ENCODE data around the gene ZBTB7C. TPM values are rescaled to one million over a fixed set of nuclear protein-coding genes. Genes with fewer than 3 reads are reported as not detected.

Gene ZBTB7C
- total and polyA plus RNA-seq, 2 of the 4 experiments (the other 2 are of a cell fraction), result not detected

- Histone ChIP-seq H2AFZ (replicated peaks; ENCODE audit: low read length, poor library complexity) (no peak overlapping the region), H3K9ac (ENCODE audit: low read depth, low read length) (no peak overlapping the region), H3K4me1 (ENCODE audit: control insufficient read depth, insufficient read depth, low read length) (no peaks in the 10 kb centered on the region), H3K9me1 (ENCODE audit: insufficient read depth, low read length) (no peaks in the 10 kb centered on the region), H3K14ac (replicated peaks; ENCODE audit: low read depth, low read length) (no peak overlapping the region), H2BK20ac (ENCODE audit: low read depth, low read length) (no peak overlapping the region), H2BK5ac (ENCODE audit: low read depth, low read length, poor library complexity, severe bottlenecking) (no peak overlapping the region), H3K79me1 (ENCODE audit: low read depth in 1 of 2, low read length in 2 of 2) (no peaks in the 10 kb centered on the region), H3K56ac (ENCODE audit: extremely low read depth, insufficient read depth, low read length) (no peak overlapping the region), H2BK15ac (ENCODE audit: low read depth, low read length) (no peak overlapping the region), H2BK120ac (ENCODE audit: low read depth, low read length) (no peak overlapping the region), H3K18ac (ENCODE audit: low read depth, low read length) (no peak overlapping the region), H3K23ac (ENCODE audit: low read depth, low read length) (no peak overlapping the region), H4K5ac (ENCODE audit: low read depth, low read length) (no peak overlapping the region), H2AK9ac (replicated peaks; ENCODE audit: low read depth, low read length, poor library complexity) (no peak overlapping the region), H3K27me3 (ENCODE audit: control insufficient read depth, insufficient read depth, low read length) (no peaks in the 10 kb centered on the region; the same call in 1 of the 2 replicates), H4K91ac (ENCODE audit: insufficient read depth, low read depth, low read length) (no peak overlapping the region), H4K8ac (ENCODE audit: low read depth in 2 of 2, low read length in 2 of 2) (no peak overlapping the region), H2AK5ac (ENCODE audit: low read depth, low read length) (no peak overlapping the region), H3K27ac (ENCODE audit: insufficient read depth, low read length) (no peak overlapping the region), H3K4me3 (ENCODE audit: insufficient read depth, low read depth, low read length) (no peak overlapping the region), H4K20me1 (ENCODE audit: insufficient read depth, low read length) (no peaks in the 10 kb centered on the region), H3K4ac (ENCODE audit: low read depth, low read length) (no peak overlapping the region), H3K4me2 (ENCODE audit: low read depth, low read length) (no peak overlapping the region), H3K36me3 (ENCODE audit: control insufficient read depth, insufficient read depth, low read length) (no peaks in the 10 kb centered on the region), H3K9me3 (ENCODE audit: control insufficient read depth, insufficient read depth, low read length) (no peaks in the 10 kb centered on the region)
- intact Hi-C loops (cut with micrococcal nuclease), result no loop called here
- in situ Hi-C loops (cut with MboI; ENCODE audit: low sequenced_read_pairs), result no loop called here
- no peak for DNase-seq
- ChIA-PET CTCF (no interaction called here), POLR2A (ENCODE audit: unreplicated experiment) (no interaction called here)
- ATAC-seq (ENCODE audit: low read depth), result no peak
- BruUV-seq (replicated peaks), result no TSS peak
- dilution Hi-C loops (cut with HindIII; ENCODE audit: low sequenced_read_pairs, unreplicated experiment), result no loop called here
- TF ChIP-seq ELK1 (IDR thresholded peaks at IDR 0.05; ENCODE audit: borderline replicate concordance, low read depth, low read length), result no peak
- no peak for TF ChIP-seq CEBPB (IDR thresholded peaks at IDR 0.05; ENCODE audit: low read depth, low read length)
- no peak for TF ChIP-seq MXI1 (IDR thresholded peaks at IDR 0.05; ENCODE audit: borderline replicate concordance, low read depth, low read length)
- no peak for TF ChIP-seq BHLHE40 (IDR thresholded peaks at IDR 0.05; ENCODE audit: low read depth, low read length)
- TF ChIP-seq CHD1 (IDR thresholded peaks at IDR 0.05; ENCODE audit: low read depth, low read length), result no peak
- no peak for TF ChIP-seq SMC3 (IDR thresholded peaks at IDR 0.05; ENCODE audit: low read depth, low read length)
- TF ChIP-seq MAZ (IDR thresholded peaks at IDR 0.05; ENCODE audit: borderline replicate concordance, low read depth, low read length), result no peak
- TF ChIP-seq POLR2A (IDR thresholded peaks at IDR 0.05; ENCODE audit: low read depth, low read length), result no peak
- TF ChIP-seq RFX5 (IDR thresholded peaks at IDR 0.05; ENCODE audit: low read depth, low read length), result no peak
- no peak for TF ChIP-seq NFE2L2 (IDR thresholded peaks at IDR 0.05; ENCODE audit: low read depth, low read length)
- no peak for TF ChIP-seq MAFK (IDR thresholded peaks at IDR 0.05; ENCODE audit: low read depth, low read length)
- TF ChIP-seq CTCF (conservative IDR thresholded peaks at IDR 0.05; ENCODE audit: low read depth, low read length), result no peak
- TF ChIP-seq USF2 (IDR thresholded peaks at IDR 0.05; ENCODE audit: low read depth, low read length), result no peak
- TF ChIP-seq RCOR1 (IDR thresholded peaks at IDR 0.05; ENCODE audit: insufficient replicate concordance, low read length), result no peak
- no peak for TF ChIP-seq RAD21 (IDR thresholded peaks at IDR 0.05; ENCODE audit: low read length)
- TF ChIP-seq FOS (IDR thresholded peaks at IDR 0.05; ENCODE audit: low read depth, low read length), result no peak
- WGBS, 2 experiments (ENCODE audit: extremely low coverage in 2 of 2, insufficient read length in 1 of 2), result no CpG with 5 or more reads among the region's 3 CpGs
Observed at GRCh38 chr18:48043166-48043565, 366.0 kb downstream of the ZBTB7C start.
